Measurements from ENCODE around the gene RCAN1. TPM values are rescaled to one million over a fixed set of nuclear protein-coding genes. Genes with fewer than 3 reads are reported as not detected.
A peak's percentile ranks its signal among the peaks of the same experiment; 100 is the strongest.

The RCAN1 gene
- total RNA-seq, 1 experiment from 2014 or later = 9.7 TPM

- ChIA-PET RAD21 (ENCODE audit: low non-redundant PET in 1 of 2, low total read pairs in 2 of 2, uncharacterized antibody in 2 of 2, unreplicated experiment in 2 of 2) (no interaction called here), POLR2A (no interaction called here), CTCF (interaction anchor here (2.3 kb wide), 1 partner anchor 10 kb away, joined by 6 read pairs; no protein-coding TSS in a partner anchor)
- H3K79me2 ChIP-seq (ENCODE audit: insufficient read depth, low read length) = no peaks in the 10 kb centered on the region
- BruUV-seq (replicated peaks) = no TSS peak
- no peaks in the 10 kb centered on the region for H3K9me2 ChIP-seq (ENCODE audit: insufficient read depth)
- DNase-seq (ENCODE audit: low read depth, low spot score) = peak; percentile 10
- intact Hi-C loops (cut with micrococcal nuclease) = loop anchor here (10.0 kb wide), 1 partner anchor 61 kb away; the partner anchor contains the start of gene RCAN1
- no peak for ATAC-seq
- H3K27ac ChIP-seq (ENCODE audit: low read depth, low read length) = no peak overlapping the region
- no peaks in the 10 kb centered on the region for H3K36me3 ChIP-seq (ENCODE audit: control insufficient read depth in 1 of 2, insufficient read depth in 2 of 2, low read length in 2 of 2)
- H3K4me1 ChIP-seq (ENCODE audit: control insufficient read depth in 1 of 2, insufficient read depth in 2 of 2, low read length in 2 of 2) = peaks cover 0 to 12% of the 10 kb centered on the region in 2 experiments; a peak in 2 of 4 replicates
- H3K9me3 ChIP-seq (ENCODE audit: control insufficient read depth in 1 of 2, insufficient read depth in 1 of 2, low read depth in 1 of 2, low read length in 2 of 2) = peaks cover 0 to 5% of the 10 kb centered on the region in 2 experiments; a peak in 1 of 4 replicates
- TF ChIP-seq, protein P1, sequence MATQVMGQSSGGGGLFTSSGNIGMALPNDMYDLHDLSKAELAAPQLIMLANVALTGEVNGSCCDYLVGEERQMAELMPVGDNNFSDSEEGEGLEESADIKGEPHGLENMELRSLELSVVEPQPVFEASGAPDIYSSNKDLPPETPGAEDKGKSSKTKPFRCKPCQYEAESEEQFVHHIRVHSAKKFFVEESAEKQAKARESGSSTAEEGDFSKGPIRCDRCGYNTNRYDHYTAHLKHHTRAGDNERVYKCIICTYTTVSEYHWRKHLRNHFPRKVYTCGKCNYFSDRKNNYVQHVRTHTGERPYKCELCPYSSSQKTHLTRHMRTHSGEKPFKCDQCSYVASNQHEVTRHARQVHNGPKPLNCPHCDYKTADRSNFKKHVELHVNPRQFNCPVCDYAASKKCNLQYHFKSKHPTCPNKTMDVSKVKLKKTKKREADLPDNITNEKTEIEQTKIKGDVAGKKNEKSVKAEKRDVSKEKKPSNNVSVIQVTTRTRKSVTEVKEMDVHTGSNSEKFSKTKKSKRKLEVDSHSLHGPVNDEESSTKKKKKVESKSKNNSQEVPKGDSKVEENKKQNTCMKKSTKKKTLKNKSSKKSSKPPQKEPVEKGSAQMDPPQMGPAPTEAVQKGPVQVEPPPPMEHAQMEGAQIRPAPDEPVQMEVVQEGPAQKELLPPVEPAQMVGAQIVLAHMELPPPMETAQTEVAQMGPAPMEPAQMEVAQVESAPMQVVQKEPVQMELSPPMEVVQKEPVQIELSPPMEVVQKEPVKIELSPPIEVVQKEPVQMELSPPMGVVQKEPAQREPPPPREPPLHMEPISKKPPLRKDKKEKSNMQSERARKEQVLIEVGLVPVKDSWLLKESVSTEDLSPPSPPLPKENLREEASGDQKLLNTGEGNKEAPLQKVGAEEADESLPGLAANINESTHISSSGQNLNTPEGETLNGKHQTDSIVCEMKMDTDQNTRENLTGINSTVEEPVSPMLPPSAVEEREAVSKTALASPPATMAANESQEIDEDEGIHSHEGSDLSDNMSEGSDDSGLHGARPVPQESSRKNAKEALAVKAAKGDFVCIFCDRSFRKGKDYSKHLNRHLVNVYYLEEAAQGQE (IDR thresholded peaks at IDR 0.05; ENCODE audit: low read depth) = no peak
- TF ChIP-seq FOSL1 (IDR thresholded peaks at IDR 0.05; ENCODE audit: low read depth) (peak; percentile 72), ELF1 (IDR thresholded peaks at IDR 0.05; ENCODE audit: borderline replicate concordance, low read depth) (peak; percentile 22; the same call in 1 of the 2 replicates), CEBPB (IDR thresholded peaks at IDR 0.05; ENCODE audit: low read depth) (peak; percentile 22; the same call in 1 of the 2 replicates), SP1 (IDR thresholded peaks at IDR 0.05; ENCODE audit: low read depth) (peak; percentile 71), JUND (IDR thresholded peaks at IDR 0.05) (peak; percentile 75), EGR1 (IDR thresholded peaks at IDR 0.05; ENCODE audit: low read depth) (peak; percentile 27; the same call in 1 of the 2 replicates), SRF (IDR thresholded peaks at IDR 0.05; ENCODE audit: low read depth) (no peak), POLR2AphosphoS5 (IDR thresholded peaks at IDR 0.05; ENCODE audit: low read depth, low read length) (0 out of 2 replicates have a peak, but pooled peaks have one; percentile 19)
- TF ChIP-seq, protein P2, sequence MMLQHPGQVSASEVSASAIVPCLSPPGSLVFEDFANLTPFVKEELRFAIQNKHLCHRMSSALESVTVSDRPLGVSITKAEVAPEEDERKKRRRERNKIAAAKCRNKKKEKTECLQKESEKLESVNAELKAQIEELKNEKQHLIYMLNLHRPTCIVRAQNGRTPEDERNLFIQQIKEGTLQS (IDR thresholded peaks at IDR 0.05) = no peak
- TF ChIP-seq, protein P3, sequence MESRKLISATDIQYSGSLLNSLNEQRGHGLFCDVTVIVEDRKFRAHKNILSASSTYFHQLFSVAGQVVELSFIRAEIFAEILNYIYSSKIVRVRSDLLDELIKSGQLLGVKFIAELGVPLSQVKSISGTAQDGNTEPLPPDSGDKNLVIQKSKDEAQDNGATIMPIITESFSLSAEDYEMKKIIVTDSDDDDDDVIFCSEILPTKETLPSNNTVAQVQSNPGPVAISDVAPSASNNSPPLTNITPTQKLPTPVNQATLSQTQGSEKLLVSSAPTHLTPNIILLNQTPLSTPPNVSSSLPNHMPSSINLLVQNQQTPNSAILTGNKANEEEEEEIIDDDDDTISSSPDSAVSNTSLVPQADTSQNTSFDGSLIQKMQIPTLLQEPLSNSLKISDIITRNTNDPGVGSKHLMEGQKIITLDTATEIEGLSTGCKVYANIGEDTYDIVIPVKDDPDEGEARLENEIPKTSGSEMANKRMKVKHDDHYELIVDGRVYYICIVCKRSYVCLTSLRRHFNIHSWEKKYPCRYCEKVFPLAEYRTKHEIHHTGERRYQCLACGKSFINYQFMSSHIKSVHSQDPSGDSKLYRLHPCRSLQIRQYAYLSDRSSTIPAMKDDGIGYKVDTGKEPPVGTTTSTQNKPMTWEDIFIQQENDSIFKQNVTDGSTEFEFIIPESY (IDR thresholded peaks at IDR 0.05; ENCODE audit: extremely low read depth, insufficient replicate concordance, low read length) = no peak
- no peak overlapping the region for H2AFZ ChIP-seq (ENCODE audit: low read depth, low read length, poor library complexity, severe bottlenecking)
- H3K4me2 ChIP-seq (ENCODE audit: low read length) = peak overlapping the region; percentile 24; the same call in 1 of the 2 replicates
- H3K9ac ChIP-seq (ENCODE audit: low read length) = no peak overlapping the region
- H4K20me1 ChIP-seq (ENCODE audit: insufficient read depth) = no peaks in the 10 kb centered on the region
- no peaks in the 10 kb centered on the region for H3K27me3 ChIP-seq (ENCODE audit: insufficient read depth, low read length)
- no peak overlapping the region for H3K4me3 ChIP-seq (replicated peaks in 1 of 2; ENCODE audit: low read depth in 1 of 2, low read length in 2 of 2)
Measured at GRCh38 chr21:34553151-34553952, 61.6 kb downstream of the RCAN1 start.
